GM23338 (cell line): ENCODE results near the gene F8. TPM values are rescaled to one million over a fixed set of nuclear protein-coding genes. Genes with fewer than 3 reads are reported as not detected.

ENCODE experiments used
- ATAC-seq: fragments of 200-7000 bp; cut with Tn5 transposase; 3 replicates; pipeline ENCODE4 v1.9.1; 2020
- DNase-seq: peaks from one replicate; pipeline ENCODE4 v3.0.0-alpha.2; 2015; ENCODE audit warnings: low spot score
- H2AFZ ChIP-seq: fragments of 200-600 bp; sonication (generic); 2 replicates; pipeline ENCODE4 v1.8.0; 2016; ENCODE audit warnings: antibody characterized with exemption, mild to moderate bottlenecking, moderate library complexity
- H3F3A ChIP-seq: fragments of 200-600 bp; sonication (generic); replicated peaks from 2 replicates; pipeline ENCODE4 v1.8.0; 2017; ENCODE audit warnings: antibody characterized with exemption, mixed run types, low read depth
- H3K27ac ChIP-seq: fragments of 200-600 bp; sonication (generic); 2 replicates; pipeline ENCODE4 v1.6.1; 2016; ENCODE audit warnings: low read depth
- H3K27me3 ChIP-seq: fragments of 200-600 bp; sonication (generic); 2 replicates; pipeline ENCODE4 v1.8.0; 2016; ENCODE audit warnings: mild to moderate bottlenecking, mixed run types, moderate library complexity; ENCODE audit not compliant: insufficient read depth
- H3K36me3 ChIP-seq: fragments of 200-600 bp; sonication (generic); 2 replicates; pipeline ENCODE4 v1.8.0; 2016; ENCODE audit warnings: mild to moderate bottlenecking; ENCODE audit not compliant: insufficient read depth
- H3K4me1 ChIP-seq: fragments of 200-600 bp; sonication (generic); 2 replicates; pipeline ENCODE4 v1.8.0; 2016; ENCODE audit warnings: mild to moderate bottlenecking, moderate library complexity; ENCODE audit not compliant: insufficient read depth
- H3K4me2 ChIP-seq: fragments of 200-600 bp; sonication (generic); 2 replicates; pipeline ENCODE4 v1.7.1; 2017; ENCODE audit warnings: mixed run types
- H3K4me3 ChIP-seq: fragments of 200-600 bp; sonication (generic); 2 replicates; pipeline ENCODE4 v1.6.1; 2016; ENCODE audit warnings: mixed run types
- H3K79me2 ChIP-seq: fragments of 200-600 bp; sonication (generic); replicated peaks from 2 replicates; pipeline ENCODE4 v1.8.0; 2017; ENCODE audit warnings: mild to moderate bottlenecking; ENCODE audit not compliant: insufficient read depth
- H3K9me2 ChIP-seq: fragments of 200-600 bp; sonication (generic); 2 replicates; pipeline ENCODE4 v1.8.0; 2017; ENCODE audit not compliant: insufficient read depth
- H4K20me1 ChIP-seq: fragments of 200-600 bp; sonication (generic); replicated peaks from 2 replicates; pipeline ENCODE4 v1.8.0; 2017; ENCODE audit warnings: mild to moderate bottlenecking; ENCODE audit not compliant: insufficient read depth
- H3K27ac Mint-ChIP-seq: 2 replicates; pipeline ENCODE4 v1.8.0; 2020; ENCODE audit warnings: inconsistent platforms, mild to moderate bottlenecking, moderate library complexity, mixed read lengths
- H3K27me3 Mint-ChIP-seq: 3 replicates; pipeline ENCODE4 v1.8.0; 2022; ENCODE audit warnings: low read depth, mild to moderate bottlenecking, moderate library complexity, mixed read lengths, inconsistent platforms; ENCODE audit not compliant: insufficient read depth, poor library complexity
- H3K36me3 Mint-ChIP-seq: 3 replicates; pipeline ENCODE4 v1.8.0; 2021; ENCODE audit warnings: low read depth, mild to moderate bottlenecking, inconsistent platforms, moderate library complexity, mixed read lengths
- H3K4me1 Mint-ChIP-seq: 3 replicates; pipeline ENCODE4 v1.8.0; 2020; ENCODE audit warnings: mild to moderate bottlenecking, inconsistent platforms, mixed read lengths
- H3K4me3 Mint-ChIP-seq: 3 replicates; pipeline ENCODE4 v1.8.0; 2021; ENCODE audit warnings: moderate library complexity, mild to moderate bottlenecking, inconsistent platforms, mixed read lengths
- H3K9me3 Mint-ChIP-seq: 3 replicates; pipeline ENCODE4 v1.8.0; 2020; ENCODE audit warnings: moderate library complexity, mild to moderate bottlenecking, inconsistent platforms, mixed read lengths
- CREB1 ChIP-seq: fragments of 250-450 bp; sonication (Bioruptor Pico); IDR thresholded peaks from 2 replicates; pipeline ENCODE4 v1.5.0; 2020; ENCODE audit warnings: low read depth, mild to moderate bottlenecking, moderate library complexity
- CTCF ChIP-seq, 2 experiments: fragments of 200-600 bp in 1 of 2; sonication (generic) in 1 of 2; conservative IDR thresholded peaks; 2 replicates each; pipeline versions ENCODE4 v1.5.1 to v1.6.1; 2016 to 2017; ENCODE audit warnings: antibody characterized with exemption in 2 of 2, low read depth in 2 of 2, mild to moderate bottlenecking in 2 of 2, moderate library complexity in 1 of 2
- ETS1 ChIP-seq: IDR thresholded peaks from 2 replicates; pipeline ENCODE4 v1.6.1; 2016; ENCODE audit warnings: antibody characterized with exemption
- EZH2 ChIP-seq: fragments of 200-600 bp; sonication (generic); IDR thresholded peaks from one replicate; pipeline ENCODE4 v1.8.0; 2017; ENCODE audit warnings: antibody characterized with exemption, mild to moderate bottlenecking, low read depth; ENCODE audit not compliant: unreplicated experiment
- JUNB ChIP-seq: IDR thresholded peaks from one replicate; pipeline ENCODE4 v1.6.1; 2016; ENCODE audit warnings: antibody characterized with exemption; ENCODE audit not compliant: unreplicated experiment
- NANOG ChIP-seq: IDR thresholded peaks from 2 replicates; pipeline ENCODE4 v1.6.1; 2016; ENCODE audit warnings: antibody characterized with exemption, borderline replicate concordance
- STAT1 ChIP-seq: IDR thresholded peaks from one replicate; pipeline ENCODE4 v1.6.1; 2016; ENCODE audit warnings: antibody characterized with exemption; ENCODE audit not compliant: unreplicated experiment
- ZNF114 ChIP-seq: fragments of 250-450 bp; sonication (Bioruptor Pico); IDR thresholded peaks from 2 replicates; pipeline ENCODE4 v1.5.0; 2020; ENCODE audit warnings: mild to moderate bottlenecking, moderate library complexity
- ZNF462 ChIP-seq: fragments of 250-450 bp; sonication (Bioruptor Pico); IDR thresholded peaks from 2 replicates; pipeline ENCODE4 v1.5.0; 2020; ENCODE audit warnings: mild to moderate bottlenecking, moderate library complexity
- polyA plus RNA-seq: library from polyadenylated mRNA; unstranded; fragments of >200 nt; fragmentation: Nextera tagmentation; extraction: Ambion mirVana; gene quantifications from 2 replicates; pipeline ENCODE4 v1.2.1, GENCODE V29; 2016
- total RNA-seq: library from RNA; depleted of rRNA; stranded (reverse); fragments of >200 nt; shearing (Covaris generic); gene quantifications from 2 replicates; pipeline ENCODE4 v1.2.3, GENCODE V29; 2014

The F8 gene
- total and polyA plus RNA-seq, 2 experiments from 2014 or later, result 0.70 to 1.8 TPM

- Histone ChIP-seq H3K27ac (no peak overlapping the region), H3K9me2 (no peaks in the 10 kb centered on the region), H3K4me2 (no peak overlapping the region), H3F3A (no peaks in the 10 kb centered on the region), H3K36me3 (no peaks in the 10 kb centered on the region), H2AFZ (no peak overlapping the region), H3K27me3 (no peaks in the 10 kb centered on the region), H3K4me1 (no peaks in the 10 kb centered on the region), H4K20me1 (no peaks in the 10 kb centered on the region), H3K79me2 (no peaks in the 10 kb centered on the region), H3K4me3 (no peak overlapping the region)
- Mint-ChIP-seq H3K9me3 (peaks cover 18% of the 10 kb centered on the region), H3K27ac (no peak overlapping the region), H3K36me3 (no peaks in the 10 kb centered on the region), H3K27me3 (no peaks in the 10 kb centered on the region), H3K4me3 (no peak overlapping the region), H3K4me1 (no peaks in the 10 kb centered on the region)
- no peak for TF ChIP-seq ETS1
- no peak for TF ChIP-seq NANOG
- no peak for TF ChIP-seq CTCF (conservative IDR thresholded peaks at IDR 0.05; ENCODE audit: low read depth in 2 of 2)
- ATAC-seq (no peak), DNase-seq (no peak)
Observed at GRCh38 chrX:154908821-154909220, 113.7 kb downstream of the F8 start.

- no peak for ATAC-seq
- H3K27ac Mint-ChIP-seq, result no peak overlapping the region
- H3K4me3 Mint-ChIP-seq, result no peak overlapping the region
- no peaks in the 10 kb centered on the region for H3K9me2 ChIP-seq
- no peaks in the 10 kb centered on the region for H4K20me1 ChIP-seq
- no peak for TF ChIP-seq STAT1
- no peaks in the 10 kb centered on the region for H3F3A ChIP-seq
- no peaks in the 10 kb centered on the region for H3K36me3 ChIP-seq
- no peaks in the 10 kb centered on the region for H3K79me2 ChIP-seq
- no peak overlapping the region for H2AFZ ChIP-seq
- H3K36me3 Mint-ChIP-seq, result no peaks in the 10 kb centered on the region
- no peaks in the 10 kb centered on the region for H3K27me3 Mint-ChIP-seq
- no peak overlapping the region for H3K4me3 ChIP-seq
- no peaks in the 10 kb centered on the region for H3K4me1 ChIP-seq
- no peaks in the 10 kb centered on the region for H3K27me3 ChIP-seq
- H3K27ac ChIP-seq, result no peak overlapping the region
- H3K4me2 ChIP-seq, result no peak overlapping the region
- H3K9me3 Mint-ChIP-seq, result no peaks in the 10 kb centered on the region
- no peak for DNase-seq
- no peaks in the 10 kb centered on the region for H3K4me1 Mint-ChIP-seq
Observed at GRCh38 chrX:154902408-154902807, 120.1 kb downstream of the F8 start.

- Histone ChIP-seq H3K36me3 (no peaks in the 10 kb centered on the region), H3F3A (no peaks in the 10 kb centered on the region), H3K4me2 (no peak overlapping the region), H3K79me2 (no peaks in the 10 kb centered on the region), H3K27ac (no peak overlapping the region), H3K9me2 (no peaks in the 10 kb centered on the region), H3K4me1 (no peaks in the 10 kb centered on the region), H3K4me3 (no peak overlapping the region), H3K27me3 (no peaks in the 10 kb centered on the region), H4K20me1 (no peaks in the 10 kb centered on the region), H2AFZ (no peak overlapping the region)
- Mint-ChIP-seq H3K9me3 (no peaks in the 10 kb centered on the region), H3K27ac (no peak overlapping the region), H3K4me3 (no peak overlapping the region), H3K27me3 (no peaks in the 10 kb centered on the region), H3K4me1 (no peaks in the 10 kb centered on the region), H3K36me3 (no peaks in the 10 kb centered on the region)
- ATAC-seq (no peak), DNase-seq (no peak)
- TF ChIP-seq ZNF462 (no peak), STAT1 (no peak), CREB1 (CRISPR knock-in tag) (no peak), ZNF114 (CRISPR knock-in tag) (no peak), JUNB (no peak), EZH2 (no peak)
Observed at GRCh38 chrX:154900323-154900722, 122.2 kb downstream of the F8 start.
